SK-N-SH (cell line): ENCODE data around the gene DLX4. TPM values are rescaled to one million over a fixed set of nuclear protein-coding genes. Genes with fewer than 3 reads are reported as not detected.

Experiments used
- CTCF ChIA-PET: fragments of 300-600, 350-600 bp; formaldehyde crosslinking; extraction: SDS; loops from one replicate; lab custom pipeline; 2021; lab: Yijun Ruan, JAX
- POLR2A ChIA-PET: fragments of 350-600 bp; sonication (Branson Sonifier 250); formaldehyde crosslinking; extraction: SDS; loops from one replicate; lab custom pipeline; 2020; ENCODE audit warnings: antibody characterized with exemption, inconsistent platforms; lab: Yijun Ruan, JAX
- DNase-seq: peaks from one replicate; pipeline ENCODE4 v3.0.0; 2012
- H2AFZ ChIP-seq: fragments of 200-600 bp; sonication (generic); 2 replicates; pipeline ENCODE4 v1.8.1; 2016; ENCODE audit warnings: antibody characterized with exemption, mild to moderate bottlenecking, low read depth
- H3F3A ChIP-seq: fragments of 200-600 bp; sonication (generic); replicated peaks from 2 replicates; pipeline ENCODE3; 2016; ENCODE audit warnings: antibody characterized with exemption, mild to moderate bottlenecking; ENCODE audit not compliant: insufficient read depth
- H3K27ac ChIP-seq, 2 experiments: fragments of 200-500 bp in 1 of 2; fragments of 200-600 bp in 1 of 2; sonication (Bioruptor generic) in 1 of 2; sonication (generic), shearing (Covaris generic) in 1 of 2; 2 replicates each; pipeline versions ENCODE4 v1.5.1 to v1.6.1; 2014 to 2016; ENCODE audit warnings: low read depth in 2 of 2, inconsistent platforms in 1 of 2, low read length in 1 of 2, mild to moderate bottlenecking in 1 of 2, mixed read lengths in 1 of 2
- H3K27me3 ChIP-seq: fragments of 200-600 bp; sonication (generic), shearing (Covaris generic); 2 replicates; pipeline ENCODE4 v1.6.1; 2016; ENCODE audit warnings: mixed run types; ENCODE audit not compliant: insufficient read depth
- H3K36me3 ChIP-seq, 2 experiments: fragments of 200-500 bp in 1 of 2; fragments of 200-600 bp in 1 of 2; sonication (Bioruptor generic) in 1 of 2; sonication (generic) in 1 of 2; replicated peaks in 1 of 2; 2 replicates each; pipeline versions ENCODE3 to v1.5.1; 2014 to 2016; ENCODE audit warnings: low read length in 1 of 2, mild to moderate bottlenecking in 1 of 2; ENCODE audit not compliant: insufficient read depth in 2 of 2, control insufficient read depth in 1 of 2
- H3K4me1 ChIP-seq, 2 experiments: fragments of 200-500 bp in 1 of 2; fragments of 200-600 bp in 1 of 2; sonication (Bioruptor generic) in 1 of 2; sonication (generic), shearing (Covaris generic) in 1 of 2; 2 replicates each; pipeline versions ENCODE4 v1.5.1 to v1.6.1; 2014 to 2016; ENCODE audit warnings: low read depth in 1 of 2, low read length in 1 of 2, mixed run types in 1 of 2; ENCODE audit not compliant: insufficient read depth in 2 of 2, control insufficient read depth in 1 of 2
- H3K4me2 ChIP-seq: fragments of 200-600 bp; sonication (generic), shearing (Covaris generic); 2 replicates; pipeline ENCODE4 v1.6.1; 2017; ENCODE audit warnings: mixed run types
- H3K4me3 ChIP-seq, 2 experiments: fragments of 200-500 bp in 1 of 2; fragments of 200-600 bp in 1 of 2; sonication (Bioruptor generic) in 1 of 2; sonication (generic), shearing (Covaris generic) in 1 of 2; 2 replicates each; pipeline versions ENCODE4 v1.5.1 to v1.8.1; 2014 to 2016; ENCODE audit warnings: low read depth in 2 of 2, inconsistent platforms in 1 of 2, low read length in 1 of 2, mild to moderate bottlenecking in 1 of 2, mixed read lengths in 1 of 2, moderate library complexity in 1 of 2
- H3K79me2 ChIP-seq: fragments of 200-600 bp; sonication (generic); 2 replicates; pipeline ENCODE4 v1.8.1; 2017; ENCODE audit warnings: mild to moderate bottlenecking; ENCODE audit not compliant: insufficient read depth
- H3K9ac ChIP-seq: fragments of 200-600 bp; sonication (generic); 2 replicates; pipeline ENCODE4 v1.6.1; 2017; ENCODE audit warnings: mixed run types
- H3K9me2 ChIP-seq: fragments of 200-600 bp; sonication (generic); 2 replicates; pipeline ENCODE4 v1.6.1; 2017; ENCODE audit warnings: mixed run types
- H3K9me3 ChIP-seq: fragments of 200-600 bp; sonication (generic); 2 replicates; pipeline ENCODE4 v1.6.1; 2017; ENCODE audit warnings: mixed run types, mild to moderate bottlenecking, moderate library complexity
- H4K20me1 ChIP-seq: fragments of 200-600 bp; sonication (generic); 2 replicates; pipeline ENCODE4 v1.6.1; 2017; ENCODE audit warnings: mild to moderate bottlenecking, mixed run types; ENCODE audit not compliant: insufficient read depth
- CHD2 ChIP-seq: fragments of 150-350 bp; IDR thresholded peaks from 2 replicates; pipeline ENCODE4 v1.6.1; 2018; ENCODE audit warnings: low read length; ENCODE audit not compliant: partially characterized antibody
- CTCF ChIP-seq: fragments of 200-600 bp; sonication (generic); IDR thresholded peaks from 2 replicates; pipeline ENCODE4 v1.6.1; 2017; ENCODE audit warnings: antibody characterized with exemption, mild to moderate bottlenecking, moderate library complexity
- ELF1 ChIP-seq: IDR thresholded peaks from 2 replicates; pipeline ENCODE4 v1.4.0; 2012
- FOXJ3 ChIP-seq: sonication (generic); formaldehyde crosslinking; IDR thresholded peaks from 2 replicates; pipeline ENCODE4 v1.5.1; 2020; ENCODE audit warnings: mild to moderate bottlenecking, missing genetic modification reagents
- FOXM1 ChIP-seq: IDR thresholded peaks from 2 replicates; pipeline ENCODE4 v1.4.0; 2012; ENCODE audit warnings: low read depth, mild to moderate bottlenecking
- GABPA ChIP-seq: IDR thresholded peaks from 2 replicates; pipeline ENCODE4 v1.4.0; 2012; ENCODE audit warnings: low read depth, mild to moderate bottlenecking
- GATA2 ChIP-seq: sonication (generic); formaldehyde crosslinking; IDR thresholded peaks from 2 replicates; pipeline ENCODE4 v1.5.0; 2020; ENCODE audit warnings: mild to moderate bottlenecking, missing genetic modification reagents
- JUND ChIP-seq: IDR thresholded peaks from 2 replicates; pipeline ENCODE4 v1.4.0; 2012
- MAX ChIP-seq: IDR thresholded peaks from 2 replicates; pipeline ENCODE4 v1.4.0; 2012; ENCODE audit warnings: low read depth
- NFIC ChIP-seq: IDR thresholded peaks from 2 replicates; pipeline ENCODE4 v1.4.0; 2012; ENCODE audit warnings: borderline replicate concordance
- POLR2AphosphoS5 ChIP-seq: IDR thresholded peaks from 2 replicates; pipeline ENCODE4 v1.6.1; 2012; ENCODE audit warnings: low read depth, low read length
- RAD21 ChIP-seq: IDR thresholded peaks from 2 replicates; pipeline ENCODE4 v1.6.1; 2012; ENCODE audit warnings: mild to moderate bottlenecking, low read length
- RCOR1 ChIP-seq: fragments of 150-350 bp; IDR thresholded peaks from 2 replicates; pipeline ENCODE4 v1.6.1; 2017; ENCODE audit warnings: antibody characterized with exemption, low read length
- SMC3 ChIP-seq: IDR thresholded peaks from 2 replicates; pipeline ENCODE4 v1.6.1; 2012; ENCODE audit warnings: low read depth, low read length, improper control_type of control experiment
- TAF1 ChIP-seq: IDR thresholded peaks from 2 replicates; pipeline ENCODE4 v1.6.1; 2012; ENCODE audit warnings: low read depth, mild to moderate bottlenecking, low read length, moderate library complexity, borderline replicate concordance
- TEAD4 ChIP-seq: IDR thresholded peaks from 2 replicates; pipeline ENCODE4 v1.4.0; 2012; ENCODE audit warnings: mild to moderate bottlenecking, borderline replicate concordance; ENCODE audit not compliant: insufficient read depth
- USF2 ChIP-seq: fragments of 150-350 bp; IDR thresholded peaks from 2 replicates; pipeline ENCODE4 v1.6.1; 2017; ENCODE audit warnings: antibody characterized with exemption, low read length, low read depth, borderline replicate concordance
- ZBTB33 ChIP-seq: IDR thresholded peaks from 2 replicates; pipeline ENCODE4 v1.4.0; 2012; ENCODE audit warnings: low read depth, borderline replicate concordance
- WGBS: methylation state at CpG from one replicate; pipeline ENCODE4 v1.1.6; 2017; ENCODE audit warnings: low lambda C conversion rate; 5-methylcytosine and 5-hydroxymethylcytosine counted together
- polyA plus RNA-seq, 3 experiments: library from polyadenylated mRNA; depleted of rRNA; stranded (reverse); fragments of >200 nt; gene quantifications; 2 replicates each; pipeline ENCODE4 v1.2.3, GENCODE V29; 2012

DLX4 gene
- polyA plus RNA-seq, 1 of the 3 experiments (the other 2 are of a cell fraction) = 0.10 TPM

GRCh38 chr17:49965524-49965909, 3.5 kb upstream of the DLX4 start (continued):
- no peak for TF ChIP-seq CTCF
- no peak for TF ChIP-seq NFIC
- TF ChIP-seq GABPA = no peak
- no peak for TF ChIP-seq CHD2
- no peak for TF ChIP-seq TAF1
- no peak for TF ChIP-seq FOXJ3 (CRISPR knock-in tag)
- TF ChIP-seq TEAD4 = no peak
- no peak for TF ChIP-seq MAX
- TF ChIP-seq JUND = no peak

- no peak overlapping the region for H3K4me3 ChIP-seq
- POLR2A ChIA-PET = no interaction called here
- CTCF ChIA-PET = interaction anchor here (1.0 to 55.0 kb wide), 8 partner anchors 10 to 399 kb away, joined by 3 to 1225 read pairs (median 4); partner anchors contain the start of gene DLX3
- no peaks in the 10 kb centered on the region for H3K79me2 ChIP-seq
- H3K4me2 ChIP-seq = no peak overlapping the region
- no peak overlapping the region for H3K27ac ChIP-seq
- TF ChIP-seq TAF1 = no peak
- TF ChIP-seq FOXM1 = no peak
- no peak for TF ChIP-seq ZBTB33
- no peaks in the 10 kb centered on the region for H3K9me2 ChIP-seq
- WGBS = 11% methylated on average over 3 of the region's 3 CpGs
- H3F3A ChIP-seq = no peaks in the 10 kb centered on the region
- H3K36me3 ChIP-seq = no peaks in the 10 kb centered on the region
- H3K9ac ChIP-seq = no peak overlapping the region
- no peak for DNase-seq
- H3K27me3 ChIP-seq = peaks cover 100% of the 10 kb centered on the region
- H2AFZ ChIP-seq = no peak overlapping the region
- H3K4me1 ChIP-seq = peaks cover 0 to 10% of the 10 kb centered on the region in 2 experiments; a peak in 1 of 4 replicates
- no peaks in the 10 kb centered on the region for H4K20me1 ChIP-seq
- H3K9me3 ChIP-seq = no peaks in the 10 kb centered on the region
Measured at GRCh38 chr17:49966767-49967166, 2.2 kb upstream of the DLX4 start.

- ChIA-PET POLR2A (no interaction called here), CTCF (interaction anchor here (1.1 to 55.0 kb wide), 5 partner anchors 11 to 87 kb away, joined by 3 to 1225 read pairs (median 6); partner anchors contain the start of gene DLX3)
- no peaks in the 10 kb centered on the region for H3F3A ChIP-seq
- H3K9me3 ChIP-seq = no peaks in the 10 kb centered on the region
- no peaks in the 10 kb centered on the region for H4K20me1 ChIP-seq
- no peak overlapping the region for H2AFZ ChIP-seq
- no peaks in the 10 kb centered on the region for H3K79me2 ChIP-seq
- no peaks in the 10 kb centered on the region for H3K9me2 ChIP-seq
- no peak for TF ChIP-seq USF2
- no peak for TF ChIP-seq GATA2
- TF ChIP-seq SMC3 = no peak
- no peak for TF ChIP-seq GABPA
- TF ChIP-seq TEAD4 = no peak
- no peak for TF ChIP-seq RCOR1
- TF ChIP-seq FOXM1 = no peak
- no peak for TF ChIP-seq POLR2AphosphoS5
- no peak for TF ChIP-seq ELF1
- no peak for TF ChIP-seq RAD21
- no peak for DNase-seq
- peaks cover 100% of the 10 kb centered on the region for H3K27me3 ChIP-seq
- 13% methylated on average over 3 of the region's 3 CpGs for WGBS
- no peak overlapping the region for H3K27ac ChIP-seq
- H3K4me3 ChIP-seq = no peak overlapping the region
- H3K9ac ChIP-seq = no peak overlapping the region
- H3K36me3 ChIP-seq = no peaks in the 10 kb centered on the region
- H3K4me2 ChIP-seq = no peak overlapping the region
- peaks cover 0 to 13% of the 10 kb centered on the region in 2 experiments; a peak in 1 of 4 replicates for H3K4me1 ChIP-seq
Measured at GRCh38 chr17:49967205-49967604, 1.8 kb upstream of the DLX4 start.
